Right lobe of liver (tissue), 6 donors: ENCODE measurements around the gene MSH2. TPM values are rescaled to one million over a fixed set of nuclear protein-coding genes. Genes with fewer than 3 reads are reported as not detected.

ENCODE experiments used
- ATAC-seq, 4 donors: fragments of 200-7000 bp; cut with Tn5 transposase; one replicate each; pipeline ENCODE4 v1.9.1; 2020; ENCODE audit warnings: mild to moderate bottlenecking in 4 of 4, moderate library complexity in 4 of 4
- DNase-seq, 3 donors: peaks; one replicate each; pipeline ENCODE4 v3.0.0-alpha.2; 2020
- H3K27ac ChIP-seq, 3 donors: fragments of 200-600 bp; one replicate each; pipeline ENCODE4 v1.8.0; 2022
- H3K27me3 ChIP-seq, 2 donors: fragments of 200-600 bp; one replicate each; pipeline ENCODE4 v1.8.0; 2022
- H3K36me3 ChIP-seq, 4 donors: fragments of 200-600 bp; sonication (generic) in 1 of 4; one replicate each; pipeline versions ENCODE4 v1.5.1 to v1.8.0; 2017 to 2022; ENCODE audit warnings: control low read depth in 1 of 4
- H3K4me1 ChIP-seq, 4 donors: fragments of 200-600 bp; sonication (generic) in 1 of 4; one replicate each; pipeline versions ENCODE4 v1.5.1 to v1.8.0; 2017 to 2022; ENCODE audit warnings: control low read depth in 1 of 4
- H3K4me3 ChIP-seq, 3 donors: fragments of 200-600 bp; one replicate each; pipeline ENCODE4 v1.8.0; 2022
- H3K9me3 ChIP-seq, 4 donors: fragments of 200-600 bp; sonication (generic) in 1 of 4; one replicate each; pipeline versions ENCODE4 v1.5.1 to v1.8.0; 2017 to 2022; ENCODE audit warnings: control low read depth in 1 of 4
- POLR2A ChIP-seq: fragments of 450-650 bp; IDR thresholded peaks from one replicate; pipeline ENCODE4 v1.6.1; 2017; ENCODE audit warnings: antibody characterized with exemption, mild to moderate bottlenecking
- WGBS: methylation state at CpG from one replicate; pipeline ENCODE4 v1.1.6; 2018; ENCODE audit warnings: low coverage, low lambda C conversion rate; ENCODE audit not compliant: insufficient coverage; ENCODE audit errors: missing lambda C conversion rate; 5-methylcytosine and 5-hydroxymethylcytosine counted together
- intact Hi-C, 2 donors: fragments of 100-400 bp; cut with DNase I; formaldehyde crosslinking; loops; one replicate each; pipeline versions ENCODE4 v1.11.2 to v1.14.1; 2022
- total RNA-seq, 6 experiments: library from RNA; depleted of rRNA in 2 of 6; stranded (reverse); fragments of >200 nt in 2 of 6; fragmentation: NEBNext Ultra II Directional in 3 of 6; extraction: Animal tissue kit (Norgen Biotek cat#: 25700) in 3 of 6; gene quantifications; one replicate each; pipeline versions ENCODE4 v1.1.0 to v1.2.4, GENCODE V29; 2016 to 2023
- TF ChIP-seq, protein P1 (sequence below), 4 donors: fragments of 200-600 bp in 3 of 4; fragments of 450-650 bp in 1 of 4; IDR thresholded peaks; one replicate each; pipeline versions ENCODE4 v1.5.1 to v1.8.0; 2016 to 2022; ENCODE audit warnings: antibody characterized with exemption in 4 of 4, mild to moderate bottlenecking in 2 of 4
- donor health status: DM: no; HTN: yes; CAD: no.
- donor health status: DM: no; HTN: no; CAD: no.
- donor health status: DM: no; HTN: no; CAD: no.
- donor health status: DM: no; HTN: yes; CAD: no.
- donor health status: DM: no; HTN: yes; CAD: no.

The MSH2 gene
- total RNA-seq, 6 experiments from 2014 or later = 3.2 to 7.0 (median 5.2) TPM

GRCh38 chr2:47519604-47520301 is 116.8 kb downstream of the MSH2 start:
- no peak for ATAC-seq
- 73% methylated on average over 8 of the region's 9 CpGs for WGBS
- Histone ChIP-seq H3K4me1 (peaks cover 0 to 7% (median 0%) of the 10 kb centered on the region in 4 donors), H3K27ac (no peak overlapping the region), H3K27me3 (no peaks in the 10 kb centered on the region), H3K9me3 (no peaks in the 10 kb centered on the region), H3K4me3 (no peak overlapping the region), H3K36me3 (no peaks in the 10 kb centered on the region)
- intact Hi-C loops = no loop called here
- no peak for TF ChIP-seq POLR2A
- TF ChIP-seq, protein P1, sequence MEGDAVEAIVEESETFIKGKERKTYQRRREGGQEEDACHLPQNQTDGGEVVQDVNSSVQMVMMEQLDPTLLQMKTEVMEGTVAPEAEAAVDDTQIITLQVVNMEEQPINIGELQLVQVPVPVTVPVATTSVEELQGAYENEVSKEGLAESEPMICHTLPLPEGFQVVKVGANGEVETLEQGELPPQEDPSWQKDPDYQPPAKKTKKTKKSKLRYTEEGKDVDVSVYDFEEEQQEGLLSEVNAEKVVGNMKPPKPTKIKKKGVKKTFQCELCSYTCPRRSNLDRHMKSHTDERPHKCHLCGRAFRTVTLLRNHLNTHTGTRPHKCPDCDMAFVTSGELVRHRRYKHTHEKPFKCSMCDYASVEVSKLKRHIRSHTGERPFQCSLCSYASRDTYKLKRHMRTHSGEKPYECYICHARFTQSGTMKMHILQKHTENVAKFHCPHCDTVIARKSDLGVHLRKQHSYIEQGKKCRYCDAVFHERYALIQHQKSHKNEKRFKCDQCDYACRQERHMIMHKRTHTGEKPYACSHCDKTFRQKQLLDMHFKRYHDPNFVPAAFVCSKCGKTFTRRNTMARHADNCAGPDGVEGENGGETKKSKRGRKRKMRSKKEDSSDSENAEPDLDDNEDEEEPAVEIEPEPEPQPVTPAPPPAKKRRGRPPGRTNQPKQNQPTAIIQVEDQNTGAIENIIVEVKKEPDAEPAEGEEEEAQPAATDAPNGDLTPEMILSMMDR (IDR thresholded peaks at IDR 0.05) = no peak
- no peak for DNase-seq

GRCh38 chr2:47520302-47520630 is 117.3 kb downstream of the MSH2 start:
- Histone ChIP-seq H3K9me3 (no peaks in the 10 kb centered on the region), H3K27ac (no peak overlapping the region), H3K4me3 (no peak overlapping the region), H3K4me1 (peaks cover 0 to 7% (median 0%) of the 10 kb centered on the region in 4 donors), H3K27me3 (no peaks in the 10 kb centered on the region), H3K36me3 (no peaks in the 10 kb centered on the region)
- intact Hi-C loops = no loop called here
- WGBS = 23% methylated on average over 4 of the region's 8 CpGs
- TF ChIP-seq, protein P1 (IDR thresholded peaks at IDR 0.05) = no peak
- no peak for TF ChIP-seq POLR2A
- DNase-seq (no peak), ATAC-seq (no peak)

DNA sequence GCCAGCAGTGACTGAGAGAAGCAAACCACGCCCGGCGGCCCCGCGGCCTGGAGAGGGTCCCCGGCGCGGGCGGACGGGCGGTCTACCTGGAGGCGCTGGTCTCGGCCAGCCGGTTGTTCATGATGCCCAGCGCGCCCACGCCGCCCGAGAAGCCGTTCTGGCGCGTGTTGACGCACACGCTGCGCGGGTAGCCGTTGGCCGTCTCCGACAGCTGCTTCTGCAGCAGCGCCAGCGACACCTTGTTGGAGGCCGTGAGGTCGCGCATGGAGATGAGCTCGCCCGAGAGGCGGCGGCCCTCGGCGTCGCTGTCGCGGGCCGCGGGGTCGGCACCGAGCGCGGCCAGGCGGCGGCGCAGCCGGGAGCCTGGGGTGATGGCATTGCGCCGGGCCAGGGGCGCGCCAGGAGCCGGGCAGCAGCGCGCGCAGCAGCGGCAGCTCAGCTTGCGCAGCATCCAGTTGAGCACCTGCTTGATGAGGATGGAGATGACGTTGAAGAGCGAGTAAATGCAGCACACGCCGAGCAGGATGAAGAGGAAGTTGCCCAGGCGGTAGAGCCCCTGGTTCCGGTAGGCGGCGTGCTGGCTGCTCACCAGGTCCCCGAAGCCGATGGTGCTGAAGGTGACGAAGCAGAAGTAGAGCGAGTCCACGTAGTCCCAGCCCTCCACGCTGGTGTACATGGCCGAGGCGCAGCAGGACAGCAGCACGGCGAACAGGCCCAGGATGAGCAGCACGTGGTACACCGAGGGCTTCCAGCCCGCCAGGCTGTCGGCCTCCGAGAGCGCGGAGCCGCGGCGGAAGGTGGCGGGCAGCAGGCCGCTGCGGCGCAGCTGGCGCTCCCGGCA is 118.1 kb downstream of the MSH2 start:
- Histone ChIP-seq H3K36me3 (no peaks in the 10 kb centered on the region), H3K27me3 (no peaks in the 10 kb centered on the region), H3K27ac (no peak overlapping the region), H3K9me3 (no peaks in the 10 kb centered on the region), H3K4me1 (peaks cover 0 to 7% (median 0%) of the 10 kb centered on the region in 4 donors), H3K4me3 (peak overlapping the region in 2 of 3 donors; percentile 20 to 41)
- ATAC-seq = peak; percentile 44 to 66 (median 54)
- peak in 2 of 3 donors; percentile 46 to 61 for DNase-seq
- intact Hi-C loops = no loop called here
- WGBS = 7% methylated on average over 6 of the region's 97 CpGs
- no peak for TF ChIP-seq POLR2A
- TF ChIP-seq, protein P1 (IDR thresholded peaks at IDR 0.05) = peak in 2 of 4 donors; percentile 11 to 17

DNA sequence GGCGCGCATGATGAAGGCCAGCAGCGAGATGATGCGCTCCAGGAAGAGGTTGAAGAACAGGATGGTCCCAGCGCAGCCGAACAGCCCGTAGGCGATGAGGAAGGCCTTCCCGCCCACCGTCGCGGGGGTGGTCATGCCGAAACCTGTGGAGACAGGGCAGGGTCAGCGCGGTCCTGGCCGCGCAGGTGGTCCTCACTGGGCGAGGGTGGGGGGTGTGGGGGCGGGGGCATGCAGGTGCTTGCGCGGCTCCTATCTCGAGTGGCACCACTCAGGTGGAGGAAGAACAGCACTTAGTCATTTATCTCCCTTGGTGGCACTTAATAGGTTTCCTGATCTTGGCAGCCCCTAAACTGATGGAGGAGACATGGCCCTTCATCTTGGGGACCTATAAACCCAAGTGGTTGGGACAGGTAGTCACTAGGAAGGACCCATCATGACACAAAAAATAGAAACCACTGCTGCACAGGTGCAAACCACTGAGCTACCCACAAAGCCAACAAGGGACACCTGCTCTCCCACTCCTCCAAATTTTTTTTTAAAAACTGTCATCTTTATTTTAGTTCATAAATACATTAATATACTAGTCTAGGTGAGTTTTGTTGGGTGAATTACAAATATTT is 118.8 kb downstream of the MSH2 start:
- DNase-seq (no peak), ATAC-seq (no peak)
- TF ChIP-seq, protein P1 (IDR thresholded peaks at IDR 0.05) = no peak
- no peak for TF ChIP-seq POLR2A
- Histone ChIP-seq H3K9me3 (no peaks in the 10 kb centered on the region), H3K36me3 (no peaks in the 10 kb centered on the region), H3K27ac (no peak overlapping the region), H3K4me1 (peaks cover 0 to 7% (median 0%) of the 10 kb centered on the region in 4 donors), H3K27me3 (no peaks in the 10 kb centered on the region), H3K4me3 (peak overlapping the region in 1 of 3 donors; percentile 41)
- intact Hi-C loops = no loop called here
- WGBS = no CpG with 5 or more reads among the region's 22 CpGs
